Measurements from ENCODE around the gene INTS2. TPM values are rescaled to one million over a fixed set of nuclear protein-coding genes. Genes with fewer than 3 reads are reported as not detected.

Gene INTS2
- total RNA-seq, 4 donors from 2014 or later, result 7.4 to 38.4 (median 15.9) TPM

GRCh38 chr17:61848896-61849295 is 78.9 kb downstream of the INTS2 start:
- Histone ChIP-seq H3K9me3 (no peaks in the 10 kb centered on the region), H3K27me3 (no peaks in the 10 kb centered on the region), H3K4me3 (no peak overlapping the region), H3K4me1 (no peaks in the 10 kb centered on the region), H3K27ac (no peak overlapping the region), H3K36me3 (no peaks in the 10 kb centered on the region)
- DNase-seq, result no peak
- TF ChIP-seq CTCF (IDR thresholded peaks at IDR 0.05) (no peak), POLR2A (IDR thresholded peaks at IDR 0.05) (no peak)
- intact Hi-C loops (cut with DNase I; ENCODE audit: low total_unique reads), result no loop called here

- Histone ChIP-seq H3K9me3 (no peaks in the 10 kb centered on the region), H3K36me3 (no peaks in the 10 kb centered on the region), H3K27me3 (no peaks in the 10 kb centered on the region), H3K4me1 (no peaks in the 10 kb centered on the region), H3K4me3 (no peak overlapping the region), H3K27ac (no peak overlapping the region)
- TF ChIP-seq CTCF (IDR thresholded peaks at IDR 0.05) (no peak), POLR2A (IDR thresholded peaks at IDR 0.05) (no peak)
- no peak for DNase-seq
- intact Hi-C loops (cut with DNase I; ENCODE audit: low total_unique reads), result no loop called here
Observed at GRCh38 chr17:61848247-61848646, 79.5 kb downstream of the INTS2 start.

- no peak overlapping the region for H3K4me3 ChIP-seq
- TF ChIP-seq POLR2A (IDR thresholded peaks at IDR 0.05) (no peak), CTCF (IDR thresholded peaks at IDR 0.05) (no peak)
- no peak for DNase-seq
Observed at GRCh38 chr17:61847659-61848058, 80.1 kb downstream of the INTS2 start.

GRCh38 chr17:61846761-61847375 is 80.9 kb downstream of the INTS2 start:
- no peak for DNase-seq
- TF ChIP-seq CTCF (IDR thresholded peaks at IDR 0.05), result no peak
- TF ChIP-seq POLR2A (IDR thresholded peaks at IDR 0.05), result no peak
- Histone ChIP-seq H3K4me3 (no peak overlapping the region), H3K27me3 (no peaks in the 10 kb centered on the region), H3K27ac (no peak overlapping the region), H3K9me3 (no peaks in the 10 kb centered on the region), H3K36me3 (no peaks in the 10 kb centered on the region), H3K4me1 (no peaks in the 10 kb centered on the region)
- intact Hi-C loops (cut with DNase I; ENCODE audit: low total_unique reads), result no loop called here

More at GRCh38 chr17:61847659-61848058, 80.1 kb downstream of the INTS2 start:
- Histone ChIP-seq H3K27ac (no peak overlapping the region), H3K36me3 (no peaks in the 10 kb centered on the region), H3K9me3 (no peaks in the 10 kb centered on the region), H3K27me3 (no peaks in the 10 kb centered on the region), H3K4me1 (no peaks in the 10 kb centered on the region)
- intact Hi-C loops (cut with DNase I; ENCODE audit: low total_unique reads), result no loop called here

- intact Hi-C loops (cut with DNase I; ENCODE audit: low total_unique reads), result no loop called here
- TF ChIP-seq POLR2A (IDR thresholded peaks at IDR 0.05), result no peak
- TF ChIP-seq CTCF (IDR thresholded peaks at IDR 0.05), result no peak
- H3K4me3 ChIP-seq, result no peak overlapping the region
- no peaks in the 10 kb centered on the region for H3K9me3 ChIP-seq
- no peak overlapping the region for H3K27ac ChIP-seq
- no peak for DNase-seq
- no peaks in the 10 kb centered on the region for H3K27me3 ChIP-seq
- no peaks in the 10 kb centered on the region for H3K36me3 ChIP-seq
- H3K4me1 ChIP-seq, result no peaks in the 10 kb centered on the region
Observed at GRCh38 chr17:61846088-61846487, 81.7 kb downstream of the INTS2 start.
